Hepatocyte (in vitro differentiated cells): Measurements from ENCODE around the gene C11orf24. TPM values are rescaled to one million over a fixed set of nuclear protein-coding genes. Genes with fewer than 3 reads are reported as not detected.

Experiments
- DNase-seq: peaks from one replicate; pipeline ENCODE4 v3.0.0-alpha.2; 2016; ENCODE audit warnings: low spot score
- H2AFZ ChIP-seq: fragments of 200-600 bp; sonication (generic); 2 replicates; pipeline ENCODE4 v1.6.0; 2016; ENCODE audit warnings: antibody characterized with exemption, mild to moderate bottlenecking
- H3K27ac ChIP-seq: fragments of 200-600 bp; sonication (generic); 2 replicates; pipeline ENCODE4 v1.5.1; 2016; ENCODE audit warnings: mild to moderate bottlenecking
- H3K27me3 ChIP-seq: fragments of 200-600 bp; sonication (generic); 2 replicates; pipeline ENCODE4 v1.6.1; 2016
- H3K36me3 ChIP-seq: fragments of 200-600 bp; sonication (generic); replicated peaks from 2 replicates; pipeline ENCODE4 v1.5.1; 2016; ENCODE audit warnings: low read depth; ENCODE audit not compliant: insufficient read depth
- H3K4me1 ChIP-seq: fragments of 200-600 bp; sonication (generic); 2 replicates; pipeline ENCODE4 v1.5.1; 2016; ENCODE audit warnings: mild to moderate bottlenecking, moderate library complexity; ENCODE audit not compliant: insufficient read depth
- H3K4me2 ChIP-seq: fragments of 200-600 bp; sonication (generic); 2 replicates; pipeline ENCODE4 v1.6.0; 2016
- H3K4me3 ChIP-seq: fragments of 200-600 bp; sonication (generic); 2 replicates; pipeline ENCODE4 v1.5.1; 2016; ENCODE audit warnings: mild to moderate bottlenecking
- H3K79me2 ChIP-seq: fragments of 200-600 bp; sonication (generic); 2 replicates; pipeline ENCODE4 v1.6.0; 2017; ENCODE audit warnings: mild to moderate bottlenecking
- H3K9me2 ChIP-seq: fragments of 200-600 bp; sonication (generic); replicated peaks from 2 replicates; pipeline ENCODE4 v1.6.0; 2017; ENCODE audit warnings: mild to moderate bottlenecking; ENCODE audit not compliant: insufficient read depth
- H3K9me3 ChIP-seq: fragments of 200-600 bp; sonication (generic); 2 replicates; pipeline ENCODE4 v1.5.1; 2016; ENCODE audit warnings: low read depth, mild to moderate bottlenecking
- H4K20me1 ChIP-seq: fragments of 200-600 bp; sonication (generic); 2 replicates; pipeline ENCODE4 v1.6.0; 2016; ENCODE audit warnings: mild to moderate bottlenecking; ENCODE audit not compliant: insufficient read depth, poor library complexity, severe bottlenecking
- EZH2 ChIP-seq: fragments of 200-600 bp; sonication (generic); IDR thresholded peaks from 2 replicates; pipeline ENCODE4 v1.6.1; 2016; ENCODE audit warnings: antibody characterized with exemption, mild to moderate bottlenecking, borderline replicate concordance
- EZH2phosphoT487 ChIP-seq: fragments of 200-600 bp; sonication (generic); IDR thresholded peaks from one replicate; pipeline ENCODE4 v1.6.1; 2018; ENCODE audit warnings: antibody characterized with exemption, mild to moderate bottlenecking, low read depth, moderate library complexity; ENCODE audit not compliant: unreplicated experiment, severe bottlenecking
- WGBS: methylation state at CpG from one replicate; pipeline ENCODE4 v1.1.6; 2016; ENCODE audit warnings: low lambda C conversion rate; ENCODE audit errors: missing lambda C conversion rate; 5-methylcytosine and 5-hydroxymethylcytosine counted together
- polyA plus RNA-seq: library from polyadenylated mRNA; unstranded; fragments of >200 nt; fragmentation: Nextera tagmentation; extraction: Ambion mirVana; gene quantifications from 2 replicates; pipeline ENCODE4 v1.2.1, GENCODE V29; 2016
- total RNA-seq: library from RNA; depleted of rRNA; stranded (reverse); fragments of >200 nt; gene quantifications from 2 replicates; pipeline ENCODE4 v1.2.3, GENCODE V29; 2014
- TF ChIP-seq, protein P1 (sequence below): fragments of 200-600 bp; sonication (generic); IDR thresholded peaks from 2 replicates; pipeline ENCODE4 v1.5.1; 2016; ENCODE audit warnings: antibody characterized with exemption, mild to moderate bottlenecking; ENCODE audit not compliant: poor library complexity

Gene C11orf24
- total and polyA plus RNA-seq, 2 experiments from 2014 or later, result 55.6 to 76.2 TPM

GRCh38 chr11:68264741-68265540 lies 6.8 kb downstream of the C11orf24 start:
- Histone ChIP-seq H3K9me2 (no peaks in the 10 kb centered on the region), H2AFZ (no peak overlapping the region), H4K20me1 (peaks cover 10% of the 10 kb centered on the region), H3K27me3 (no peaks in the 10 kb centered on the region), H3K79me2 (peaks cover 33% of the 10 kb centered on the region), H3K4me2 (no peak overlapping the region), H3K36me3 (no peaks in the 10 kb centered on the region), H3K27ac (no peak overlapping the region), H3K4me1 (peaks cover 2% of the 10 kb centered on the region), H3K4me3 (no peak overlapping the region), H3K9me3 (no peaks in the 10 kb centered on the region)
- no peak for DNase-seq
- 91% methylated on average over 12 of the region's 13 CpGs for WGBS
- TF ChIP-seq, protein P1, sequence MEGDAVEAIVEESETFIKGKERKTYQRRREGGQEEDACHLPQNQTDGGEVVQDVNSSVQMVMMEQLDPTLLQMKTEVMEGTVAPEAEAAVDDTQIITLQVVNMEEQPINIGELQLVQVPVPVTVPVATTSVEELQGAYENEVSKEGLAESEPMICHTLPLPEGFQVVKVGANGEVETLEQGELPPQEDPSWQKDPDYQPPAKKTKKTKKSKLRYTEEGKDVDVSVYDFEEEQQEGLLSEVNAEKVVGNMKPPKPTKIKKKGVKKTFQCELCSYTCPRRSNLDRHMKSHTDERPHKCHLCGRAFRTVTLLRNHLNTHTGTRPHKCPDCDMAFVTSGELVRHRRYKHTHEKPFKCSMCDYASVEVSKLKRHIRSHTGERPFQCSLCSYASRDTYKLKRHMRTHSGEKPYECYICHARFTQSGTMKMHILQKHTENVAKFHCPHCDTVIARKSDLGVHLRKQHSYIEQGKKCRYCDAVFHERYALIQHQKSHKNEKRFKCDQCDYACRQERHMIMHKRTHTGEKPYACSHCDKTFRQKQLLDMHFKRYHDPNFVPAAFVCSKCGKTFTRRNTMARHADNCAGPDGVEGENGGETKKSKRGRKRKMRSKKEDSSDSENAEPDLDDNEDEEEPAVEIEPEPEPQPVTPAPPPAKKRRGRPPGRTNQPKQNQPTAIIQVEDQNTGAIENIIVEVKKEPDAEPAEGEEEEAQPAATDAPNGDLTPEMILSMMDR, result no peak
- no peak for TF ChIP-seq EZH2
- TF ChIP-seq EZH2phosphoT487, result no peak

DNA sequence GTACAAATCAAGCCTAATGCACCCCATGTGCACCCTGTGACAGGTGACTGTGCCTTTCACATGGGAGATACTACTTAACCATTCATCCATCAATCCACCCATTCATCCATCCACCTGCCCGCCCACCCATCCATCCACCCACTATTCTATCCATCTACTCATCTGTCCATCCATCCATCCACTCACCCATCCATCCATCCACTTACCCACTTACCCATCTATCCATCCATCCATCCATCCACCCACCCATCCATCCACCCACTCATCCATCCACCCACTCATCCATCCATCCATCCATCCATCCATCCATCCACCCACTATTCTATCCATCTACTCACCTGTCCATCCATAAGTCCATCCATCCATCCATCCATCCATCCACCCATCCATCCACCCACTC lies 7.5 kb downstream of the C11orf24 start:
- Histone ChIP-seq H3K9me3 (no peaks in the 10 kb centered on the region), H3K27ac (no peak overlapping the region), H3K9me2 (no peaks in the 10 kb centered on the region), H3K79me2 (peaks cover 26% of the 10 kb centered on the region), H3K4me3 (no peak overlapping the region), H3K27me3 (no peaks in the 10 kb centered on the region), H3K4me1 (no peaks in the 10 kb centered on the region), H4K20me1 (peaks cover 10% of the 10 kb centered on the region), H2AFZ (no peak overlapping the region), H3K4me2 (no peak overlapping the region), H3K36me3 (no peaks in the 10 kb centered on the region)
- TF ChIP-seq, protein P1, result no peak
- TF ChIP-seq EZH2phosphoT487 (no peak), EZH2 (no peak)
- WGBS, result 100% methylated on average over 1 of the region's 1 CpG
- DNase-seq, result no peak

- 88% methylated on average over 13 of the region's 13 CpGs for WGBS
- DNase-seq, result no peak
- Histone ChIP-seq H2AFZ (no peak overlapping the region), H3K4me2 (no peak overlapping the region), H3K36me3 (no peaks in the 10 kb centered on the region), H3K27me3 (no peaks in the 10 kb centered on the region), H3K4me3 (no peak overlapping the region), H3K27ac (no peak overlapping the region), H4K20me1 (peaks cover 4% of the 10 kb centered on the region), H3K9me3 (no peaks in the 10 kb centered on the region), H3K4me1 (no peaks in the 10 kb centered on the region), H3K79me2 (peaks cover 19% of the 10 kb centered on the region), H3K9me2 (no peaks in the 10 kb centered on the region)
- TF ChIP-seq, protein P1, result no peak
- TF ChIP-seq EZH2, result no peak
- TF ChIP-seq EZH2phosphoT487, result no peak
Measured at GRCh38 chr11:68263444-68264035, 8.2 kb downstream of the C11orf24 start.
